DMS 273 (cell line): Measurements from ENCODE around the gene TNNI2.

Experiments
- DNase-seq: peaks from one replicate; lab custom pipeline; 2025; ENCODE audit not compliant: unreplicated experiment; lab: John Stamatoyannopoulos, UW

The TNNI2 gene

DNA sequence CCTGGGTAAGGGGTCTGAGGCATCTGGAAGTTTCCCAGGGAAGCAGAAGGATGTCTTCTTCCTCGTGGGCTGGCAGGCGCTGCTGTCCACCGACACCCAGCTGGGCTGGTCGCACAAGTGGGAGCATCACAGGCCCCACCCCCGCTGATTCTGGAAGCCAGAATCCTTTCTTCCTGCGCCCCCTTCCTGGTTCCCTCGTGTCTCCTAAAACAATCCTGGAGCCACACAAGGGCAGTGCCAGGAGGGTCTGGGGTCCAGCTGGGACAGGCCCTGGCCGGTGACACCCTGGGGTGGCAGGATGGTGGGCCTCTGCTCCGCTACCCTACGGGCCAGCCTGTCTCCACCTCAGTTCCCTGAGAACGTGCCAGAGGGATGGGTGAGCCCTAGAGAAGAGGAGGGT, 18.3 kb downstream of the TNNI2 start:
- no peak for DNase-seq

DNA sequence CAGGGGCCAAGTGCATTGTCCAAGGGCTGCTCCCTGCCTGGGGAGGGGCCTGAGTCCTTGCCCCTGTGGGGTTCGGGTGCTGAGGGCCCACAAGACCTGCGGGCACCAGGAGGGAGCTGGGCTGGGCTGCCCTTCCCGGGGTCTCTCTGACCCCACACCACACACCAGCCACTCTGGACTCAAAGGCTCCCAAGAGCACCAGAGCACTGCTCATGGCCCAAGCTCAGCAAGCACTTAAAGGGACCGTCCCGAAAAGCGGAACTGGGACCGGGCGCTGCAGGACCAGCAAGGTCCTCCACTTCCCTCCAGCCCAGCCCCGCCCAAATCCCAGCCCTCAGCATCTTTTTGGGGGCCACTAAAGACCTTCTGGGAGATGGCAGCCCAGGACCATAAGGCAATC, 19.4 kb downstream of the TNNI2 start:
- no peak for DNase-seq

- DNase-seq = no peak
These were observed 19.8 kb downstream of the TNNI2 start for GRCh38 chr11:1858576-1858975.

DNA sequence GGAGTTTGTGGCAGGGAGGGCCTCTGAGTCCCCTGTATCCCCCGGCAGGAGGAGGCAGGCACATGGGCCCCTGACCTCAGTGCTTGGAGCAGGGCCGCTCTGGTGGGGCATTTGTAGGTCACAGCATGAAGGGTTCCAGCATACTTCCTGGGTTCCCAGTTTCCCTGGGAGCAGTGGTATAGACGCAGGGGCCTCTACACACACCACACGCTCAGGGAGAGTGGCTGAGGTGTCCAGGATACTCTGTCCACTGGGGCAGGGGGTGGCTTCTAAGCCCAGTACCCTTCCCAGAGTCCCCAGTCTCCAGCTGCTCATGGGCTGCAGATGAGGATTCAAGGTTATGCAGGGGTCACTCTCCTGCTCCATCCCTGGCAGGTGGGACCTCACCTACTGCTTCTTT, 20.2 kb downstream of the TNNI2 start:
- no peak for DNase-seq

GRCh38 chr11:1860108-1860507, 21.3 kb downstream of the TNNI2 start:
- no peak for DNase-seq

DNA sequence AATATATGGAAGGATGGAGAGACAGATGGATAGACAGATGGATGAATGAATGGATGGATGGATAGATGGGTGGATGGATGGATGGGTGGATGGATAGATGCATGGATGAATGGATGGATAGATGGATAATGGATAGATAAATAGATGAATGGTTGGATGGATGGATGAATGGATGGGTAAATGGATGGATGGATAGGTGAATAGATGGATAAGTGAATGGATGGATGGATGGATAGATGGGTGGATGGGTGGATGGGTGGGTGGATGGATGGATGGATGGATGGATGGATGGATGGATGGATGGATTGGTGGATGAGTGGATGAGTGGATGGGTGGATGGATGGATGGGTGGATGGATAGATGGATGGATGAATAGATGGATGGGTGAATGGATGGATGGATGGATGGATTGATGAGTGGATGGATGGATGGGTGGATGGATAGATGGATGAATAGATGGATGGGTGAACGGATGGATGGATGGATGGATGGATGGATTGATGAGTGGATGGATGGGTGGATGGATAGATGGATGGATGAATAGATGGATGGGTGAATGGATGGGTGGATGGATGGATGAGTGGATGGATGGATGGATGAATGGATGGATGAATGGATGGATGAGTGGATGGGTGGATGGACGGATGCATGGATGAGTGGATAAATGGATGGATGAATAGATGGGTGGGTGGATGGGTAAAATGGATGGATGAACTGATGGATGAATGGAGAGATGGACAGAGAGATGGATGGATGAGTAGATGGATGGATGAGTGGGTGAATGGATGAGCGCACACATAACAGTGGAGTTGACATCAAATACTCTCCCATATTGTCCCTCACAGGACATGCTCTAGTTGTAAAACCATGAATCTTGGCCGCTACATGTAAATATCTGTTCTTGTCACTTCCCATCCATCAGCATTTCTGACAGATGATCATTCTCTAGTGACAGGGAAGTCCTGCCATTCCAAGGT, 22.9 kb downstream of the TNNI2 start:
- DNase-seq = no peak

GRCh38 chr11:1862588-1863351, 24.0 kb downstream of the TNNI2 start:
- no peak for DNase-seq

- peak; percentile 51 for DNase-seq
These were observed 24.8 kb downstream of the TNNI2 start for GRCh38 chr11:1863352-1864216.

DNA sequence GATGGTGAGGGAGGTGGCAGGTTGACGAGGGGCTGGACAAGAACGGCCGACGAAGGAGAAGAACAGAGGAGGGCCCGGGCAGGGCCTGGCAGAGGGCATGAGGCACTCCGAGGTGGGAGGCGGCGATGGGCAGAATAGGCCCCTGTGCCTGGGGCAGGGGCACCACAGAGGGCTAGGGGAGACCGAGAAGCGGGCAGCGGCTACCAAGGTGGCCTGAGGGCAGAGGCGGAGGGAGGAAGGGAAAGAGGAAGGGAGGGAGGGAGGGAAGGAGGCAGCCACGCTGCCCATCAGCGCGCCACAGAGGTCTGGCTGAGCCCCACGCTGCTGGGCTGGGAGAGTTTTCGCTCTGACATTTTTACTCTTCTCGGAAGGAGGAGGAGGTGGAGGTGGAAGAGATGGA, 25.4 kb downstream of the TNNI2 start:
- no peak for DNase-seq

GRCh38 chr11:1864831-1865665, 26.3 kb downstream of the TNNI2 start:
- DNase-seq = no peak

GRCh38 chr11:1866226-1866625, 27.4 kb downstream of the TNNI2 start:
- no peak for DNase-seq

- no peak for DNase-seq
These were observed 28.0 kb downstream of the TNNI2 start for GRCh38 chr11:1866776-1867175.

DNA sequence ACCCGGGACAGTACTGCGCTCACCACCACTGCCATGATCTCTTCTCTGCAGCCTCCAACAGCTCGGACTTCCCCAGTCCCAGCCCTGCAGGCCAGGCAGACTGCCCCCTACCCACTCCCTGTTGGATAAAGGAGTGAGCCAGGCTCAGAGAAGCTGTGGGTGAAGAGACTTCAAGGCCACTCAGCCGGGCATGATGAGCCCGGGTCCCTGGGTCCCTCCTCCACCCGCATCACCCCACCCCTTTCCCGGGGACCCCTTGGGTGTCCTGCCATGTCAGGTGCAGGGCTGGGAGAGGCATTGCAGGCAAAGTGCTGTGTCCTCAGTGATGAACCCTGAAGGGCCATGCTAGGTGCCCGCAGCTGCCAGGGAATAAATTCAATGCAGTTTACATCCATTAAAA, 28.6 kb downstream of the TNNI2 start:
- no peak for DNase-seq

DNA sequence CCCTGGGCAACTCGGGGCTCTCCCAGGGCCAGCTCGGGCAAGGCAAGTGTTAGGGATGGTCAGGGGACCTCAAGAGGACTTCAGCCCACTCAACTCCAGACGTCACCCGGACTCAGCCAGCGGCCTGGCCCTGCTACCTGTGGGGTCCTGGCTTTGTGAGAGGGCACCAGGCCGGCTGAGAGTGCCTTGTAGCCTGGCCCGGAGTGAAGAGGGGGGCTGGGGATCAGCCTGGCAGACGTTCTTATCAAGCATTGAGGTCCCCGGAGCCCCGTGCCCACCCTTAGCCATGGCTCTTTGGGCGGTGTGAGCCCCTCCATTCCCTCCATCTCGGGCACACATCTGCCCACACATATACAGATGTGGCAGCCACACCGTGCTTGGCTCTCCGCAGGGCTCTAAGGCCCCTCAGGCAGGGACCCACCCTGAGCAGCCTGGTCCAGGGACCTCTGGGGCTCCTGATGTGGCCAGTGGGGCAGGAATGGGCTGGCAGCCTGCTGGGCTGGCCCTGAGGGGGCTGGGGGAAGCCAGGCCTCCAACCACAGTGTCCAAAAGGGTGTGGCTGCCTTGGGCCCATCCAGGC, 29.4 kb downstream of the TNNI2 start:
- DNase-seq = no peak

- no peak for DNase-seq
These were observed 30.0 kb downstream of the TNNI2 start for GRCh38 chr11:1868636-1869291.

DNA sequence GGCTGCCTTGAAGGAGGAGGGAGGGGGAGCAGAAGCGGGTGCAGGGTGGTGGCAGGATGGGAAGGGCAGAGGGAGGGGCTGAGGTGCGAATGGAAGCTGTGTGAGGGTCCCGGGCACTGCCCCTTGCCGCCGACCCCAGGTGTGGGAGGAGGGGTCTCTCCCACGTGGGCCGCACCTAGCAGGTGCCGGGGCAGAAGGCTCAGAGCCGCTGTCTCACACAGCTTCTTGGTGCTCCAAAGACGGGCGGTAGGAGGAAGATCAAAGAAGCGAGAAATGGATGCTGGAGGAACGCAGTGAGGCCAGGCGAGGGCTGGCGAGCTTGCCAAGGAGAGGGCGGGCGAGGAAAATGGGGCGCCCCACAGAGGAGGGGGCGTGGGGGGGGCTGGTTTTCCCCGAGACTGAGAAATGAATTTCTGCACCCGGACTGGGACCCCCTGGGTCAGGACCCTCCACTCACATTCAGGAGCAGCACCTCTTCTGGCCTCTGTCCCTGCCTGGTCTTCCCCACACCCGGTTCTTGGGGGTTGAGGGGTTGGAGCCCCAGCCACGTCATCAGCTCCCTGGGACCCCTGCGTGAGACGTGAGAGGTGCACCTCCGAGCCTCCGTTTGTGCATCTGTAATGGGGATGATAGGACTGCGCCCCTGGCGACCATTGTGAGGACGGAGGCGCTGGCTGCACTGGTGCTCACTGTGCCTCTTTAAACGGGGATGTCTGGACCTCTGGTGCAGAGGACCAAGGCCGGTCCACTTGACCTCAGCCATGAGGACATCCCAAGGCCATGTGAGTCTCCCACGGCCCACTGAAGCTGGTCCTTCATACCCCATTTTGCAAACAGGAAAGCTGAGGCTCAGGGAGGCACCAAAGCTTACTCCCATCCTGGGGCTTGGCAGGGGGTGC, 30.9 kb downstream of the TNNI2 start:
- DNase-seq = no peak

DNA sequence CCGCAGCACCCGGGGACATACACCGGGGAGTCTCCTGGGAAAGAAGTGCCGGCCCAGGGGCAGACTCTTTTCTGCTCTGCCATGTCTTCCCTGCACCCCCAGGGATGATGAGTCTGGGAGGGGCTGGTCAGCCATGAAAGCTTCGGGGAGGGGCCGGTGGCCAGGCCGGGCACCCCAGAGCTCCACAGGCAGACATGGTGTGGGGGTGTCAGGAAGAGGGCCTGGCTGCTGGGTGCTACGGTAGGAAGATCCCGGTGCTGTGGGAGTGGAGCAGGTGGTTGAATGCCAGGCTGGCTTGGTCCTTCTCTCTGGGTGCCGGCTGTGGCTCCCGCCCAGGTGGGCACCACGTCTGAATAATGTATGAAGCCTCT, 31.5 kb downstream of the TNNI2 start:
- DNase-seq = no peak

DNA sequence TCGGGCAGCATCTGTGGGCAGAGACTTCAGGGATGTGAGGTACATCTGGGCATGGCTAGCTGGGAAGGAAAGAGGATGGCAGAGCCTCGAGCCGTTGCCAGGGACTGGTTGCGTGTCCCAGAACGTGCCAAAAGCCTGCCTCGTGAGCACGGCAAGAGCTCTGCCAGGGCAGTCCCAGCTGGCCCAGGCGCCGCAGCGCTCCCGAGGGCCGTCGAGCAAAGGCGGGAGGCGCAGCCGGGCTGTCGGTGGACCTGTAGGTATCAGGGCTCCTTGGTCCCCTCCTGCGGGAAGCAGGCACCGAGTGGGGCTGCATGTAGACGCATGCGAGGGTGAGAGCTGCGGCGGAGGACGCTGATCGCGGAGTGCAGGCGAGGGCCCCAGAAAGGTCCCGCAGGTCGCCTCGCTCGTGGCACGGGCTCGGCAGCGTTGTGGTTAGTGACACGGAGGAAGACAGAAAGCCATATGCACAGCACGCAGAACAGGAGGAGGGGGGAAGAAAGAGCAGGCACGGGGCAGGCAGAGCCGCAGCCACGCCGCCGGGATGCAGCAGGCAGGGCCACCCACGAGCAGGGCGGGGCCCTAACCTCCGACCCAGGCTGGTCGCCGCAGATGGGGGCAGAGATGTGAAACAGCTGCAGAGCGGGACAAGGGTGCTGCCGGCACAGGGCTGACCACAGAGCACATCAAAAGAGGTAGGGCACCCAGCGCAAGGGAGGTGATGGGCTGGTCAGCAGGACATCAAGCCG, 32.1 kb downstream of the TNNI2 start:
- DNase-seq = peak; percentile 59
